Adipocyte (in vitro differentiated cells): Measurements from ENCODE around the gene SPATA45.
"Not testable (repeated sequence)": the region's sequence is repeated elsewhere in the genome, so short reads cannot be mapped to it uniquely, and the experiment has no call there.

ENCODE experiments used
- DNase-seq: peaks from one replicate; pipeline ENCODE4 v3.0.0-alpha.2; 2015; ENCODE audit warnings: low read depth
- H3K27me3 ChIP-seq: replicated peaks from 2 replicates; pipeline ENCODE4 v1.7.0; 2013; ENCODE audit warnings: mild to moderate bottlenecking, low read length, moderate library complexity; ENCODE audit not compliant: control insufficient read depth, insufficient read depth
- H3K36me3 ChIP-seq: 2 replicates; pipeline ENCODE4 v1.7.0; 2013; ENCODE audit warnings: low read length, mild to moderate bottlenecking, moderate library complexity; ENCODE audit not compliant: control insufficient read depth, insufficient read depth, severe bottlenecking
- H3K4me1 ChIP-seq: 2 replicates; pipeline ENCODE4 v1.7.0; 2013; ENCODE audit warnings: mild to moderate bottlenecking, low read length, moderate library complexity; ENCODE audit not compliant: control insufficient read depth, insufficient read depth
- H3K4me3 ChIP-seq: 2 replicates; pipeline ENCODE4 v1.7.0; 2013; ENCODE audit warnings: mild to moderate bottlenecking, low read length, moderate library complexity
- H3K9ac ChIP-seq: 2 replicates; pipeline ENCODE4 v1.7.0; 2013; ENCODE audit warnings: mild to moderate bottlenecking, low read length, moderate library complexity
- H3K9me3 ChIP-seq: 2 replicates; pipeline ENCODE4 v1.7.0; 2013; ENCODE audit warnings: mild to moderate bottlenecking, low read length, moderate library complexity; ENCODE audit not compliant: control insufficient read depth

Gene SPATA45

DNA sequence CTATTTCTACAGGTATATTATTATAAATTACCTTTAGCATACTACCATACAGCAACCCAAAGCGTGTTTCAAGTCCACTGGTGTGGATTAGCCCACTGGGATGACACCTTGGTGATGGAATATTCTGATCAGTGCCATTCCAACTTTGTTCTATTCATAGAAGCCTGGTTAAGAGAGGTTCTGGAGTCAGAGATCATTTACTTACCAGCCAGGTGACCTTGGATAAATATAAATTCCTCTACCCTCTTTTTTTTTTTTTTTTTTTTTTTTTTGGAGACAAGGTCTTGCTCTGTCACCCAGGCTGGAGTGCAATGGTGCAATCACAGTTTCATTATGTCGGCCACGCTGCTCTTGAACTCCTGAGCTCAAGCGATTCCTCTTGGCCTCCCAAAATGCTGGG, at the start of gene SPATA45:
Gene SPATA45 (minus strand): TSS at position 101 of the 400 bp plus-strand sequence. CDS start 11,500 bp downstream, outside the sequence.
- no peak for DNase-seq
- no peak within 1 kb of the TSS for H3K9ac ChIP-seq
- H3K4me1 ChIP-seq: no peaks in the 10 kb centered on the region
- H3K36me3 ChIP-seq: no peaks in the 10 kb centered on the region
- no peaks in the 10 kb centered on the region for H3K27me3 ChIP-seq
- no peaks in the 10 kb centered on the region for H3K9me3 ChIP-seq
- H3K4me3 ChIP-seq: no peak within 1 kb of the TSS

GRCh38 chr1:212892108-212892507, 44.7 kb upstream of the SPATA45 start:
- H3K4me1 ChIP-seq: no peaks in the 10 kb centered on the region
- no peaks in the 10 kb centered on the region for H3K27me3 ChIP-seq
- no peaks in the 10 kb centered on the region for H3K9me3 ChIP-seq
- DNase-seq: no peak
- peaks cover 79% of the 10 kb centered on the region for H3K36me3 ChIP-seq
- H3K4me3 ChIP-seq: no peak overlapping the region
- H3K9ac ChIP-seq: no peak overlapping the region

GRCh38 chr1:212884592-212884991, 37.1 kb upstream of the SPATA45 start:
- H3K36me3 ChIP-seq: peaks cover 88% of the 10 kb centered on the region

DNA sequence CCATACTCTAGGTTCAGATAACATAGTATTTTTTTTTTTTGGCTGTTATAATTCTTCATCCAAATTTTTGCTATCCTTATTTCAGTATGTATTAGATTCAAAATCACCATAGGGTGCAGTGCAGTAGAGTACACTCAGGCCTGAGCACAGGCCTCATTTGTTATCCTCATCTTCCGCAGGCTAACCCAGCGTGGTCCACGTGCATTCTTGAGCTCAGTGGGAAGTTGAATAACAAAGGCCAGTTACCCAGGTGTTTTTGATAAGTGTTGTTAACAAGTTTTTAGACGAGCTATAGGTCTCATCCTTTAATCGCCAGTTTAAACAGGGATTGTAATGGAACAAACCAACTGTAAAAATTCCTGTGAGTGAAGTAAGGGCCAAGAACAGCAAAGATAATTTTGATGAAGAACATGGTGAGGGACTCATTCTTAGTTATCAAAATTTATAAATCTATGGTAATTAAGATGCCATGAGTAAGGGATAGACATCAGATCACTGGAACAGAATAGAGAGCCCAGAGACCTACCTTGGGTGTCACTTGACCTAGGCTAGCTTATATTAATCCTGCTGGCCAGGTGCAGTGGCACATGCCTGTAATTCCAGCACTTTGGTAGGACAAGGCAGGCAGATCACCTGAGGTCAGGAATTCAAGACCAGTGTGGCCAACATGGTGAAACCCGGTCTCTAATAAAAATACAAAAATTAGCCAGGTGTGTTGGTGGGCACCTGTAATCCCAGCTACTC, 32.7 kb upstream of the SPATA45 start:
- H3K4me1 ChIP-seq: no peaks in the 10 kb centered on the region
- peaks cover 75% of the 10 kb centered on the region for H3K36me3 ChIP-seq
- H3K27me3 ChIP-seq: no peaks in the 10 kb centered on the region
- no peak for DNase-seq
- H3K9ac ChIP-seq: no peak overlapping the region
- H3K9me3 ChIP-seq: no peaks in the 10 kb centered on the region
- H3K4me3 ChIP-seq: no peak overlapping the region

More at GRCh38 chr1:212884592-212884991, 37.1 kb upstream of the SPATA45 start:
- no peaks in the 10 kb centered on the region for H3K4me1 ChIP-seq
- H3K4me3 ChIP-seq: no peak overlapping the region
- no peaks in the 10 kb centered on the region for H3K27me3 ChIP-seq
- no peak overlapping the region for H3K9ac ChIP-seq
- no peaks in the 10 kb centered on the region for H3K9me3 ChIP-seq
- no peak for DNase-seq

DNA sequence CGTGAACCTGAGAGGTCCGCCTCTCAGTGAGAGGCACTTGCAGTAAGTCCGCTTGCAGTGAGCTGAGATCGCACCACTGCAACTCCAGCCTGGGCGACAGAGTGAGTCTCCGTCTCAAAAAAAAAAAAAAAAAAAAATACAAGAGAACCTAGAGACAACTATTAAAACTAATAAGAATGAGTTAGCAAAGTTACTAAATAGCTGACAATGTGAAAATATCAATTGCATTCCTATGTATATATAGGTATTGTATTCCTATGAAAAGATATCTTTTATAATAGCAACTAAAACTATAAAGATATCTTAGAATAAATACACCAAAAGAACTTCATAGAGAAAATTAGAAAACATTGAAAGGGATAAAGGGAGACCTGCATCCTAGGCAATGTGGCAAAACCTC, 31.0 kb upstream of the SPATA45 start:
- Histone ChIP-seq H3K27me3 (no peaks in the 10 kb centered on the region), H3K4me3 (no peak overlapping the region), H3K9me3 (no peaks in the 10 kb centered on the region), H3K36me3 (peaks cover 70% of the 10 kb centered on the region), H3K4me1 (no peaks in the 10 kb centered on the region), H3K9ac (no peak overlapping the region)
- no peak for DNase-seq

- no peak for DNase-seq
- Histone ChIP-seq H3K9ac (no peak overlapping the region), H3K36me3 (peaks cover 72% of the 10 kb centered on the region), H3K4me1 (no peaks in the 10 kb centered on the region), H3K27me3 (no peaks in the 10 kb centered on the region), H3K9me3 (no peaks in the 10 kb centered on the region), H3K4me3 (no peak overlapping the region)
Measured at GRCh38 chr1:212873518-212873917, 26.1 kb upstream of the SPATA45 start.

DNA sequence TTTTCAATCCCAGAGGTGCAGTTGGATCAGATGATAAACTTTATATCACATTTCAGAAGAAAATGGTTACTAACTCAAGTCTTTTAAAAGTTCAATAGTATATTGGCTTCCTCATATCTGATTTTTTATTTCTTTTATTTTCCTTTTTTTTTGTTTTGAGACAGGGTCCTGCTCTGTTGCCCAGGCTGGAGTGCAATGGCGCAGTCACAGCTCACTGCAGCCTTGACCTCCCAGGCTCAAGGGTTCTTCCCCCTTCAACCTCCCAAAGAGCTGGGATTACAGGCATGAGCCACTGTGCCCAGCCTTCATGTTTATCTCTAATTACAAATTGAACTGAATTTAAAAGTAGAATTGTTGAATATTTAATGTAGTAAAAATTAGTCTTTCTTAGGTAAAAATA, 24.5 kb upstream of the SPATA45 start:
- Histone ChIP-seq H3K9me3 (no peaks in the 10 kb centered on the region), H3K27me3 (no peaks in the 10 kb centered on the region), H3K4me3 (no peak overlapping the region), H3K4me1 (no peaks in the 10 kb centered on the region), H3K9ac (no peak overlapping the region), H3K36me3 (peaks cover 73% of the 10 kb centered on the region)
- DNase-seq: no peak

DNA sequence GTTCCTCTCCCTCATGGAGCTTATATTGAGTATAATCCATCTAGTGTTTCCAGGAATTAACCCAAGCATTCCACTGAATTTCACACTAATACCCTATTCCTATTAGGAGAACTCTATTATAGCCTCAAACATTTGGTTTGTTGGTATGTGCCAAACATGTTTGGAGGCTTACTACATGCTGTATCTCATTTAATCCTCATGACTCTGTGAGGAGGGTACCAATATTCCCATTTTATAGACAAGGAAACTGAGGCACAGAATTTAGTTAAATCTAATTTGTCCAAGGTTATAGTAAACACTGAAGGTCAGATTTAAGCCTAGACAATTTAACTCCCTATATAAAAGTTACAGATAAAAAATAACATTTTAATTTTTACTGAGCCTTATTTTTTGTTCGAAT, 19.7 kb upstream of the SPATA45 start:
- DNase-seq: no peak
- no peaks in the 10 kb centered on the region for H3K27me3 ChIP-seq
- no peak overlapping the region for H3K4me3 ChIP-seq
- no peaks in the 10 kb centered on the region for H3K4me1 ChIP-seq
- no peaks in the 10 kb centered on the region for H3K9me3 ChIP-seq
- no peak overlapping the region for H3K9ac ChIP-seq
- peaks cover 52% of the 10 kb centered on the region for H3K36me3 ChIP-seq

DNA sequence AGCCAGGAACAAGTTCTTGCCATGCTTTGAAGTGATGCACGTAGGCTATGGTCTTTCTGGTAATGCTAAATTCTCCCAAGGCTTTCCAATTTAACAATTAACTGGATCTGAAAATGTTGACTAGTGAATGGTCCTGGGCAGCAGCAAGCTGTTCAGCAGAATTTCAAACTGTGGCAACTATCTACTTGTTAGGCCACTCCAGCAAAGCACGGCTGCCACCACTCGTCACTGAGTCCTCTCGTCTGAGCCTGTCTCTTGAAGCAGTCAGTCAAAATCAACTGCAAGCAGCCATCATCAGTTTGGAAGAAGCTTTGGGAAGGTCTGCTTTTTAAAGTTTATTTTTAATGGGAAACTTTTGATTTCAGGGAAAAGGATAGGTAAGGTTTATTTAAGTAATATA, 16.8 kb upstream of the SPATA45 start:
- DNase-seq: no peak
- H3K4me3 ChIP-seq: no peak overlapping the region
- H3K36me3 ChIP-seq: peaks cover 27% of the 10 kb centered on the region

GRCh38 chr1:212863345-212863744, 15.9 kb upstream of the SPATA45 start:
- peaks cover 18% of the 10 kb centered on the region for H3K36me3 ChIP-seq
- not testable (repeated sequence) for DNase-seq, H3K4me3 ChIP-seq

More for the DNA sequence above, 16.8 kb upstream of the SPATA45 start:
- Histone ChIP-seq H3K9me3 (no peaks in the 10 kb centered on the region), H3K4me1 (peaks cover 8% of the 10 kb centered on the region), H3K27me3 (no peaks in the 10 kb centered on the region), H3K9ac (no peak overlapping the region)

DNA sequence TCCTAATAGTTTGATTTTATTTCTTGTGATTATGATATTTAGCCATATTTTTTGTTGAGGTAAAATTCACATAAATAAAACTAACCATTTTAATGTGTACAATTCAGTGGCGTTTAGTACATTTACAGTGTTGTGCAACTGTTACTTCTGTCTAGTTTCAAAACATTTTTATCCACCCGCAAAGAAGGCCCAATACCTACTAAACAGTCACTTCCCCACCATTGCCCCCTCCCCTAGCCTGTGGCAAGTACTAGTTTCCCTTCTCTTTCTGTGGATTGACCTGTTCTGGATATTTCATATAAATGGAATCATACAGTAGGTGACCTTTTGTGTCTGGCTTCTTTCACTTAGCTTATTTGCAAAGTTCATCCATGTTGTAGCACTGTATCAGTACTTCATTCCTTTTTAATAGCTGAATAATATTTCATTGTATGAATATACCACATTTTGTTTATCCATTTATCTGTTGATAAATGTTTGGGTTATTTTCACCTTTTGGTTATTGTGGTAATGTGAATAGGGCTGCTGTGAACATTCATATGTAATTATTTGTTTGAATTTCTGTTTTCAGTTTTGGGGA, 14.8 kb upstream of the SPATA45 start:
- DNase-seq: no peak
- Histone ChIP-seq H3K27me3 (no peaks in the 10 kb centered on the region), H3K4me3 (peak overlapping the region; percentile 50), H3K9me3 (no peaks in the 10 kb centered on the region), H3K4me1 (peaks cover 14% of the 10 kb centered on the region), H3K9ac (no peak overlapping the region), H3K36me3 (peaks cover 14% of the 10 kb centered on the region)

More at GRCh38 chr1:212863345-212863744, 15.9 kb upstream of the SPATA45 start:
- H3K9ac ChIP-seq, H3K27me3 ChIP-seq, H3K9me3 ChIP-seq: not testable (repeated sequence)
- H3K4me1 ChIP-seq: peaks cover 13% of the 10 kb centered on the region
